NCI-H82 treated with DMSO at 0.1 percent for 48 hours (cell line): ENCODE data around the gene CLASP1.

Experiments used
- DNase-seq: peaks from one replicate; lab custom pipeline; 2025; ENCODE audit not compliant: unreplicated experiment; lab: John Stamatoyannopoulos, UW

The CLASP1 gene

DNA sequence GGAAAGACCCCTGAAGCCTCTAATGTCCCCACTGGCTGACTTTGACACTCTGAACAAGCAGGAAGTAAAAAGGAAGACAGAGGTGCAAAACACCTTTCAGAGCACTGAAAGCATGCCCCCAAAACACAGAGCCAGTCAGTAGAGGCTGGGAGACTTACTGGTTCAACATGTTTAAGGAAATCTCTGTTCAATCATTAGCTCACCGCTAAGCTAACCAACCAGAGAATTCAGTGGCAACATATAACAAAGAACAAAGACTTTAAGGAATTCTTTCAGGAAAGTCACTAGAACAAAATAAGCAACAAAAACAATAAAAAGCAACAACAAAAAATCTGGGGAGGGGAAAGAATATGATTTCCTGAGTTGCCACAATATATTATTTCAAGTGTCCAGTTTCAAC, 142.6 kb downstream of the CLASP1 start:
- no peak for DNase-seq

DNA sequence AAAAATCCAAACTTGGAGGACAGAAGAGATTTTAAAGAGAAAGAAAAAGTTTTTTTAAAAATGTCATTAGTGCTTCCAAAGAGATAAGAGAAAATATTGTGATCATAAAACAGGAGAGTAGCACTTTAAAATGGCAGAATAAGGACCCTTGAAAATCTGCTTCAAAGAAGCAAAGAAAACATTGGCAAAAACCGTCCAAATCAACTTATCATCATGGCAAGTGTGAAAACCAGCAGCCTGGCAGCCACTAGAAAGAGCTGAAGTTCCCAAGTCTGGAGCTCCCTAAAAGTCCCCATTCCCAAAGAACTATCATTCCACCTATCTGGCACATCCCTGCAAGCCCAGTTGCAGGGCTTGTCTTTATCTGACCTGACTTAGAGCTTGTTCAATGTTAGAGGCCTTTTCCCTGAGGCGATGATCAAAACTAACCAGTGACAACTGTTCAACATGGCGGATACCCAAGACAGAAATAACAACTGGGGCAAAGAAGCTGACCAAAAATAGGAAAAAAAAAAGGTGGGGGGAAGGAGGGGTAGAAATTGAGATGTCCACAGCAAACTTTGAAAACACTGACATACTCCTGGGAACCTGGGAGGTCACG, 143.2 kb downstream of the CLASP1 start:
- no peak for DNase-seq

GRCh38 chr2:121505005-121505404, 144.3 kb downstream of the CLASP1 start:
- no peak for DNase-seq

GRCh38 chr2:121504316-121504715, 144.9 kb downstream of the CLASP1 start:
- DNase-seq: no peak

DNA sequence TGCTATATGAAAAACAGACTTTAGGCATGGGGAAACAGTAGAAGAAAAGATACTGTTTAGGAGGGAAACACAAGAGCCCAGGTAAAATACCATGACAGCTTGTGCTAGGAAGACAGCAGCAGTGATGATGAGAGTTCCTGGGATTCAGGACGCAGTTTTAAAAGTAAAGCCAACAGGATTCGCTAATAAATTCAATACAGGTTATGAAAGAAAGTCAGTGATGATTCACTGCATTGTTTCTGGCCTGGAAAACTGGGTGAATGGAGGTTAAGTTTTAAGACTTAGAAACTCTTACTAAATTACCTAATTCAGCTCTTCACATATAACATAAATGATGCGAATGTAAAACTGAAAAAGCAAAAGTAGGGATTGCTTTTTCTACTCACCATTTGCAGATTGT, 146.5 kb downstream of the CLASP1 start:
- DNase-seq: peak; percentile 20

DNA sequence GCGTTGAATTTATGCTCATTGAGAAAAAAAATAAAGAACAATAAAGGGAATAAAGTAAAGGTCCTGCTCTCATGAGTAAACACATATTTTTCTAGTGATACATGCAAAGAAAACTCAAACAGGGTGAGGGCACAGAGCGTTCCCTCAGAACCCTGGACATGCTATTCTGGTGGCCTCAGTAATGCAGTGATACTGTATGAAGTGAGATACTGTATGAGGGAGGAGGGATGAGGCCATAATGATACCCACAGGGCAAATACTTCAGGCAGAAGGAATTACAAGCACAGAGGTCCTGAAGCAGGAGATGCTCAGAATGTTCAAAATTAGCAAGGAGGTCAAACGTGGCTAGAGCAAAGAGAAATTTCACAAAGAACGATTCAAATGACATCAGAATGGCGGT, 147.0 kb downstream of the CLASP1 start:
- no peak for DNase-seq

DNA sequence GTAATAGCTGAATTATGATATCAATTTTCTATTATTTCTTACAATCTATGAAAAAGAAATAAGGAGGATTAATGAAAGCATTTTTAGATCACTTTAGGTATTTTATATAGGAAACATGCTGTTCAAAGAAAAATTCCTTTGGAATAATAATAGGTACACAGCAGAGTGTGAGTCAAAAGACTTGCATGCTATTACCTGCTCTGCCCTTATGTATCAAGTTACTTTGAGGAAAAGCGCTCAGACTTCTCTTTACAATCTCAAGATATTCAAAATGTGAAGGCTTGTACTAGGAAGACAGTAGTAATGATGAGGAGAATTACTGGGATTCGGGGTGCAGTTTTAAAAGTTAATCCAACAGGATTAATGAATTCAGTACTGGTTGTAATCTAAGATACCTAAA, 147.7 kb downstream of the CLASP1 start:
- DNase-seq: no peak

DNA sequence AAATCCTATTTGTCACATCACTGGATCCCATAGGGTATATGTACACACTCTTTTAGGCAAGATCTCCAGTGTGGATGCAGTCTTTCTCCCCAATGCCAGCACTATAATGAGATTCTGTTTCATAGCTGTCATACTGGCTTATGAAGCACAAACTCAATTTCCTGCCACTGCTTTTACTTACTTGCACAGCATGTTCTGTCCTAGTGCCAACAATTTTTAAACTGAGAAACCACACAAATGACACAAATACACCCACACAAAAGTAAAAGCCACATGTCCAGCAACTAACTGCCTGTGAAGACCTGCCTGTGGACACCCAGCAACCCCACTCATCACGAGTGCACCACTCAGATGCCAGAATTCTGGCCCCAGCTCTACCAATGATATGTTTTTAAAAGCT, 148.2 kb downstream of the CLASP1 start:
- DNase-seq: no peak

DNA sequence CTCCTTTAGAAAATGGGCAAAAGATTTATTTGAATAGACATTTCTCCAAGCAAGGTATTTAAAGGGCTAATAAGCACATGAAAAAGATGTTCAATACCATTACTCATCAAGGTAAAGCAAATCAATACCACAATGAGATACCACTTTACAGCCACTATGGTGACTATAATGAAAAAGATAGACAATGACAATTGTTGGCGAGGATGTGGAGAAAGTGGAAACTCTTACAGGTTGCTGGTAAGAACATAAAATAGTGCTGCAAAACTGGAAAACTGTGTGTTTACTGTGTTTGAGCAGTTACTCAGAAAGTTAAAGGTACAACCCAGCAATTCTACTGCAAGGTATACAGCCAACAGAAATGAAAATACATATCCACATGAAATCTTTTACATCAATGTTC, 150.5 kb downstream of the CLASP1 start:
- DNase-seq: no peak

DNA sequence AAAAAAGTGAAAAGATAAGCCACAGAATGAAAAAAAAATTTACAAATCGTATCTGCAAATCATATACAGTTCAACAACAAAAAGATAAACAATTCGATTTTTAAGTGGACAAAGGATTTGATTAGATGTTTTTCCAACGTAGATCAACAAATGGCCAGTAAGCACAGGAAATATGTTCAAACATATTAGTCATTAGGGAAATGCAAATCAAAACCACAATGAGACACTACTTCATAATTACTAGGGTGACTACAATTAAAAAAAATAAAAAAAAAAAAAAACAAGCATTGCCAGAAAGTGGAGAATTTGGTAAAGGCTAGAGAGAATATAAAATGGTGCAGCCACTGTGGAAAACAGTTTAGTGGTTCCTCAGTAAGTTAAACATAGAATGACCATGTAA, 156.9 kb downstream of the CLASP1 start:
- DNase-seq: no peak

- peak; percentile 55 for DNase-seq
Measured at GRCh38 chr2:121491518-121491917, 157.7 kb downstream of the CLASP1 start.

GRCh38 chr2:121490584-121491133, 158.6 kb downstream of the CLASP1 start:
- DNase-seq: peak; percentile 52

GRCh38 chr2:121489911-121490583, 159.2 kb downstream of the CLASP1 start:
- DNase-seq: peak; percentile 32

GRCh38 chr2:121489284-121489683, 160.0 kb downstream of the CLASP1 start:
- no peak for DNase-seq

DNA sequence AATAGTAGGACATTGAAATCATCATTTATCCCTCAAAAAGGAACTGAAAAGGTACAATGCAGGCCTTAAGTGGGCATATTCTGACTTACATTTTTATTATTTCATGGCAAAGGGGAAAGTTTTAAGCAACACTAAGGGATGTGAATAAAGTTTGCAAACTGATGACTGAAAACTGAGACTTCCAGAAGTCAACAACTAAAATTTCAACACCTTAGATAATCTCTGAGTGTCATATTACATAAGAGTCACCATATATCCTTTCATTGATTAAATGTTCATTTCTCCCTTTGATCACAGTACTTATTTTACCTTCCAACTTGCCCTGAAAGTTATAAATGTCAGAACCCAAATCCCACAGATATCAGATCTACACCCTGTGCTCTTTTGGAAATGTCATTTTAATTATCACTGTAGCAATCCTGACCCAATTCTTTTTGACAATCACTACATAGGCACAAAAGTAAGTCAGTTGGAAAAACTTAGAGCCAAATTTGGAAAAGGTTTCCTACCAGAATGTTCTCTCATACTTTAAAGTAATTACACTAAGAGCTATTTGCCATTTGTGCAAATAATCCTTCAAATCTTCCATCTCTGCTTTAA, 163.0 kb downstream of the CLASP1 start:
- no peak for DNase-seq

DNA sequence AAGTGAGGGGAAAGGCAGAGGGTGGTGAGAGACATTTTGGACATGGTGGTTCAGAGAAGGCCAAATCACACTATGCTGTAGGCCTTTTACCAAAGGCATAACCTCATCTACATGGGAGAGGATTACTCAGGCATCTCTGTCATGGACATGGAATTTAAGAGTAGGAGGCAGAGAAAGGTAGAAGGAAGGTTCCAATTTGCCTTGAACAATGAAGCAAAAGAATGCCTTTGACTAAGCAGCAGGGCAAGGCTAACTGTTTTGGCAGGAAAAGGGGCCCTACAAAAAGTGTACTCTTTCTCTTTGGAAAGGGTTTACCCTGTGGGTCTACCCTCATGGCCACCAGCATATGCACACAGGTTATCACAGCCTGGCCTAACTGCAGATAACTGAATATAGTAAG, 164.2 kb downstream of the CLASP1 start:
- DNase-seq: no peak

GRCh38 chr2:121483846-121484245, 165.4 kb downstream of the CLASP1 start:
- no peak for DNase-seq

- DNase-seq: no peak
Measured at GRCh38 chr2:121483021-121483420, 166.2 kb downstream of the CLASP1 start.

DNA sequence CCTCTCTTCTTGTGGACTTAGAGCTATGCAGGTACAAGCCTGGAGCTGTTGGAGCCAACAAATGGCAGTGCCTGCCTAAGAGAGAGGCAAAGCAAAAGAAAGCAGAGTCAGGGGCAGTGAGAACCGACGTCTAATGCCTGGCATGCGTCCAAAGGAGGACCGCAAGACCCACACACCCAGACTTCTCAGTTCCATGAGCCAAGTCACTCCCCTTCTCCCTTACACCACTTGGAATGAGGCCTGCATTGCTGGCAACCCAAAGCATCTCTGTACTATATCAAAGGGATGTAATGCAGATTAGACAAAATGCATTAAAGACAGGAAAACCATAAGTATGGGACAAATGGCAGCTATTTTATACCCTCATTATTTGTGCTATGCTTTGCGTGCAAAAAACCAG, 168.4 kb downstream of the CLASP1 start:
- no peak for DNase-seq

DNA sequence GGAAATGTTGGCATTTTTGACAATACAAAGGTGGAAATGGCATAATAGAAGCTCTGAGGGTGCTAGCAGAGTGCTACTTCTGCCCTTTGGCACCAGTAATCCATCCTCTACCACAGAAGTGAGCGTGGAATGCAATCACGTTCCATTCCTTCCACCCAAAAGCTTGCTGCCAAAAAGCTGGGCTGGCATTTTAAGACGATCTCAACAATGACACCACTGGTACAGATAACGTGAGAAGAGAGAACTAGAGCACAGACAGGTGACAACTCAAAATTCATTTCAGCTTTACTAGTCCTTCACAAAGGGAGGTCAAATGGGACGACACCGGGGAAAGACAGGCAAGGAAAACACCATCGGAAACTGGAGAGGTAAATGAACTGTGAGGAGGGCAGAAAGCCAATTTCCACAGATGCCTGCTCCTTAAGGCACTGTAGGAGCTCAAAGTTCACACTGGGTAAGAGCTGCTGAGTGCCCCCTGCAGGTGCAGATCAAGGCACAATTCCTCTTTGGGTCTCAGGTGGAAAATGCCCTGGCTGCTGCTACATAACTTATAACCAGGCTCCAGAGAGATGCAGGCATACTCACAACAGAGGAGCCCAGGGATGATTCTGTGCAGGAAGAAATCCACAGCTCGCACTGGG, 169.3 kb downstream of the CLASP1 start:
- peak; percentile 10 for DNase-seq

- DNase-seq: no peak
Measured at GRCh38 chr2:121478996-121479745, 170.1 kb downstream of the CLASP1 start.
